Measurements from ENCODE around the gene CCDC3.
A peak's percentile ranks its signal among the peaks of the same experiment; 100 is the strongest.
"Not testable (repeated sequence)": the region's sequence is repeated elsewhere in the genome, so short reads cannot be mapped to it uniquely, and the experiment has no call there.

CCDC3 gene

DNA sequence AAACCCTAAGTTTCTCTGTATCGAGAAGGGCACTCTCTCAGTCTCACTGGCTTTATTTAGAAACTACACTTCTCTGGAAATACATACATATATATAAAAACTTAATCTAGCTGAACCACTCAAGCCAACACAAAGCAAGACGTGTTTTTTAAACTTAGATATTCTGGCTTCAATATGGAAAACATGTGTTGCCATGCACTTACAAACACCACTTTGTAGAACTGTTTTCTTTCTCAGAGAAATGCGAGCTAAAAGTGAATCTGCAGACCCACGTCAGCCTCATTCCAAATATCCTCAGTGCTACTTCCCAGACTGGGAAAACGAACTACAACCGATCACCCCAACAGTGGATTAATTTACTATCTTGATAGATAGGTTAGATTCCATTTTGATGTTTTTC, 1.7 kb downstream of the CCDC3 start:
- DNase-seq: no peak

DNA sequence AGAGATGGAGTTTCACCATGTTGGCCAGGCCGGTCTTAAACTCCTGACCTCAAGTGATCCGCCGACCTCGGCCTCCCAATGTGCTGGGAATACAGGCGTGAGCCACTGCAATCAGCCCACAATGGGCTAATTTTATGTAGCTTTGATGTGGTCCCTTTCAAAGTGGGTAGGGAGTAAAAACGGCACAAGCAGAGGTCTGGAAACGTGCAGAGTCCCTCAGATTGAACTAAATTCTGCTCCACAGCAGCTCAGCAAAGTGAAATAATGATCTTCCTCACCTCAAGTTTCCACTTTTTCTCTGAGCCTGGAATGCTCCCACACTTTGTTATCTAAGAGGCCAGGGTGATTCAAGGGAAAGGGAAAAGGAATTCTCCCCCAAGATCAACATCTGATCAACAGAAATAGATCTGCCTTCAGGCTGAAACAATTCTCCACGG, 6.1 kb downstream of the CCDC3 start:
- DNase-seq: no peak

DNA sequence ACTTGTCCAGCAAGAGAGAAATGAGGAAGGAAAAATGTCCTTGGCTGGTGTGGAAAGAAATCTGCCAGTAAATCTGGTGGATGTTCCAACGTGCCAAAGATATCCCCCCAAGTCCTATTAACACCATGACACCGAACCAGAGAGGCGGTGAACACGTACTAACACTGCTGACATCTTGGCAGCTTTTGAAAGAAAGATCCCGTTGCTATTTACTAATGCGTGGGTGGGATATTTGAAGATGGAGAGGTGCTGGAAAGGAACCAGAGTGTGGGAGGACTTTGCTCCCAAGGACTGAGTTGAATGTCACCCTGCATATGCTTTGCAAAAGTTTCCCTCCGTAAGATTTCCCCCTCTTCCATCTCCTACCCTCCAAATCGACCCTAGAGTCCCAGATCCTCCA, 7.9 kb downstream of the CCDC3 start:
- DNase-seq: no peak

DNA sequence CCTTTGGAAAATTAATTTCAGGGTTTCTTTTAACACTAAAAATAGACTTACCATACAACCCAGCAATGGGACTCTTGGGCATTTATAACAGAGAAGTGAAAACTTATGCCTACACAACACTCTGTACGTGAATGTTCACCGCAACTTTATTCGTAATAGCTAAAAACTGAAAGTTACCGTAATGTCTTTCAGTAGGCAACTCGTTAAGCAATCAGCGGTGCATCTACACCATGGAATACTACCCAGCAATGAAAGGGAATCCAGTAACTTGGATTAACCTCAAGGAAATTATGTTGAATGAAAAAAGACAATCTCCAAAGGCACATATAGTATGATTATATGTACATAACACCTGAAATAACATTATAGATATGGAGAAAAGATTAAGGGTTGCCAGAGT, 16.2 kb downstream of the CCDC3 start:
- DNase-seq: no peak

- DNase-seq: no peak
Measured at GRCh38 chr10:12984165-12984747, 17.3 kb downstream of the CCDC3 start.

GRCh38 chr10:12983568-12983967, 17.9 kb downstream of the CCDC3 start:
- not testable (repeated sequence) for DNase-seq

DNA sequence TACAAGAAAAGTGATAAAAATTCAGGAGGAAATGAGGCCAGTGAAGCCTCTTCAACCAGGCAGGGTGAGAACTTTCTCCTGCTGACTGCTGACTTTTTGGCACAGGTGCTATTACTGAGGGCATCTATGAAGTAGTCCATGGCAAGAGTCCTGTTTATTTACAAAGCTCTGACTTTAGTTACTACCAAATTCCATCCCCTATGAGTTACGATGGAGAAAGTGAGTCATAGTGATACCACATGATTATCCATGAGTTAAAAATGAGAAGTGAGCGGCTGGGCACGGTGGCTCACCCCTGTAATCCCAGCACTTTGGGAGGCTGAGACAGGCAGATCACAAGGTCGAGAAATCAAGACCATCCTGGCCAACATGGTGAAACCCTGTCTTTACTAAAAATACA, 19.9 kb downstream of the CCDC3 start:
- DNase-seq: no peak

- DNase-seq: no peak
Measured at GRCh38 chr10:12980713-12981306, 20.7 kb downstream of the CCDC3 start.

DNA sequence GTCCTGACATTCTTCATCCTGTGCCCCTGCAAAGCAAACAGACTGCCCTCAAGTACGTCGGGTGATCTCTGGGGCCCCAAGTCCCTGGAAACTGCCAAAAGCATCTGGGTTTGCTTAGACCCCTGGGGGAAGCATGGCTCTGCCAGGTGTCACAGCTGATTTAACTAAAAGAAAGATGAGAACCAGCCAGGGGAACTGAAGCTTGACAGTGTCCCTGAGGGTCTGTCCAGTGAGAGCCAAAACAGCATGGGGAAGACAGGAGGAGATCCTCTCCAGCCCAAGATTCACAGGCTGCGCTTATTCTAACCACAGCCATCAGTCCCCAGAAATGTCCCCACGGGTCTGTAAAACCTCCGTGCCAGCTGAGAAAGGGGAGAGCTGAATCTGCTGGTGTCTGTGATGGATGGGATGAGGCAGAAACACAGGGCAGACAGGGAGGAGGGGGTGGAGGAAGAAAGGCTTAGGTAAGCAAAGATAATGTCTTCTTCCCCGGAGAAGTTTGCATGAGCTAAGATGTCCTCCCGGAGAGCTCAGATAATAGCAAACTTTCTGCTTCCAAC, 21.3 kb downstream of the CCDC3 start:
- DNase-seq: no peak

GRCh38 chr10:12978891-12979290, 22.6 kb downstream of the CCDC3 start:
- DNase-seq: no peak

GRCh38 chr10:12975906-12976305, 25.6 kb downstream of the CCDC3 start:
- DNase-seq: no peak

- no peak for DNase-seq
Measured at GRCh38 chr10:12975266-12975665, 26.2 kb downstream of the CCDC3 start.

- DNase-seq: no peak
Measured at GRCh38 chr10:12974491-12975199, 26.9 kb downstream of the CCDC3 start.

GRCh38 chr10:12974078-12974477, 27.4 kb downstream of the CCDC3 start:
- no peak for DNase-seq

- no peak for DNase-seq
Measured at GRCh38 chr10:12973149-12973718, 28.3 kb downstream of the CCDC3 start.

GRCh38 chr10:12972146-12972545, 29.4 kb downstream of the CCDC3 start:
- DNase-seq: no peak

DNA sequence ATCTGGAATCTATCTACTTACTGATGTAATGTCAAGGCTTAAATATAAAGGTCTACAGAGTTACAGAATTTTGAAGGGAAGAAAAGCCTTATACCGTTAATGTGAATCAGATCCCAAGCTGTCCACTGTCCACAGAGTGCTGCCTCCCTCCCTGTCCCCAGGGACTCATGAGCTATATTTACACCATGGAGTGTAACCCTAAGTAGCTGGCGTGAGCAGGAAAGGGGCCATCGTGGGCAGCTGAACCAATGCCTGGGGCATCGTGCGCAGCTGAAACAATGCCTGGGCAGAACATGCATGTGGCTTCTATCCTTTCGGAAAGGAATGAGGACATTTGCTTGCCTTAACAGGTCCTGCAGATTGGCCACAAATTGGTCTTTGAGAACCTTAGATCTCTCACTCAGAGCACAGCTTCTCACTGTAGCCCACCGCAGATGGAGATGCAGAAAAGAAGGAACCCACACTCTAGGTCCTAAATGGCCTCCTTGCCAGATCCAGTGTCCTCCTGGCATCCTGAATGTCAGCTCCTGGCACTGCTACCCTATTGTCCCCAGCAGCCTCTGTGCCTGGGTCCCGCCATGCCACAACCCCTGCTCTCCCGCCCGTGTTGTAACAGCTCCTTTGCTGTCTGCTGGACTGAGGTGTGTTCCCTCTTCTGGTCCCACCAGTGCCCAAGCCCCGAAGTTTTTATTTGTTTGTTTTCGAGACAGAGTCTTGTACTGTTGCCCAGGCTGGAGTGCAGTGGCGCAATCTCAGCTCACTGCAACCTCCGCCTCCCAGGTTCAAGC, 30.3 kb downstream of the CCDC3 start:
- no peak for DNase-seq

DNA sequence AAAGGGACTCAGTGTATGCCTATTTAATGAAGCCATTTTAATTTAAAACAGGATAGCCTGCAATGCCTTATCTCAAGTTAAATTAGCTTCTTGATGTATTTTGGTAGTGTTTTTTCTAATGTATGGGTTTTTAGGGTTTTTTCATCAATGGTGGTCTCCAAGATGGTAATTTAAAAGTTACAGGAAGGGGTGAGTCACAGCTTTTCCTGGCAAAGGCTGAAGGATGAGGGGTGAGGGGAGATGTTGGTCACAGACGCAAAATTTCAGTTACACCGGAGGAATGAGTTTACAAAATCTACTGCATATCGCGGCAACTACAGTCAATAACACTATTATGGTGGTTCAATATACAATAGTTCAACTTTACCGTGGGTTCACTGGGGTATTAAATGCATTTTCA, 31.6 kb downstream of the CCDC3 start:
- DNase-seq: no peak

DNA sequence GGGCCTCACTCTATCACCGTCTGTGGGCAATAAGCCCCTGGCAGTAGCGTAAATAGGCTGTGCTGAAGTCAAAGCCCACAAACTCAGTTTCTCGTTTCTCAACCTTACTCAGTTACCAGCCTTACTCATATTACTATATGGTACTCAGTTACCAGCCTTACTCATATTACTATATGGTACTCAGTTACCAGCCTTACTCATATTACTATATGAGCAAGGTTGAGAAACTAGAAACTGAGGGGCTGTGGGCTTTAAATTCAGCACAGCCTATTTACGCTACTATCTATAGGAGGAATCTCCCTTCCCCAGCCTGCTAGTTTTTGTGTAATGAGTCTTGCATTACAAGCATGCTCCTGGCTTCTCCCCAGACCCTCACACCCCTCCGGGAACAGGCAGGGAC, 35.4 kb downstream of the CCDC3 start:
- peak in 1 of 5 donors; percentile 7 for DNase-seq

DNA sequence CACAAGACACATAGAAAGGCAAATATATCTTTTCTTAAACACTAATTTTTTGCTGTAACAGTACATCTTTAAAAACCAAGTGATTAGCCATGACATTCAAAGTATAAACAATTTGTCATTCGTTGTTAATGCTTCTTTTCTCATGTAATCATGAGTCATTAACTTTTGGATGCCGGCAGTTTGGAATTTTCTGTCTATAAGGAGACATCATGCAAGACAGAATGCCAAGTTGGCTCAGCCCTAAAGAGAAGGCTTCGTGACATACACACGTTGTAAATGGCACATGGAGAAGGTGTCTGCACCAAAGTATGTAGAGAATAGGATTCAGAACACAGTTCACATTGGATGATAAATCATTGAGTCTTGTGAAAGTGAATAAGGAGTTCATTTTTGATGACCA, 35.9 kb downstream of the CCDC3 start:
- DNase-seq: no peak

- no peak for DNase-seq
Measured at GRCh38 chr10:12962556-12962955, 39.0 kb downstream of the CCDC3 start.

- no peak for DNase-seq
Measured at GRCh38 chr10:12961416-12962205, 39.9 kb downstream of the CCDC3 start.

All from T-helper 1 cell (primary cell).